Epithelial cell of proximal tubule (primary cell): Measurements from ENCODE around the gene DNAAF5. TPM values are rescaled to one million over a fixed set of nuclear protein-coding genes. Genes with fewer than 3 reads are reported as not detected.

ENCODE experiments used
- DNase-seq: peaks from one replicate; pipeline ENCODE4 v3.0.0-alpha.2; 2011; ENCODE audit warnings: low read depth
- H3K4me3 ChIP-seq: 2 replicates; pipeline ENCODE4 v1.5.1; 2011; ENCODE audit warnings: low read depth, mild to moderate bottlenecking, low read length
- total RNA-seq: library from RNA; depleted of rRNA; stranded (reverse); fragments of >200 nt; gene quantifications from 2 replicates; pipeline ENCODE4 v1.2.3, GENCODE V29; 2015
- TF ChIP-seq, protein P1 (sequence below): conservative IDR thresholded peaks from 2 replicates; pipeline ENCODE4 v1.5.1; 2012; ENCODE audit warnings: low read depth, mild to moderate bottlenecking, low read length

The DNAAF5 gene
- total RNA-seq, 1 donor from 2014 or later = 64.1 TPM

- H3K4me3 ChIP-seq = no peak overlapping the region
- TF ChIP-seq, protein P1, sequence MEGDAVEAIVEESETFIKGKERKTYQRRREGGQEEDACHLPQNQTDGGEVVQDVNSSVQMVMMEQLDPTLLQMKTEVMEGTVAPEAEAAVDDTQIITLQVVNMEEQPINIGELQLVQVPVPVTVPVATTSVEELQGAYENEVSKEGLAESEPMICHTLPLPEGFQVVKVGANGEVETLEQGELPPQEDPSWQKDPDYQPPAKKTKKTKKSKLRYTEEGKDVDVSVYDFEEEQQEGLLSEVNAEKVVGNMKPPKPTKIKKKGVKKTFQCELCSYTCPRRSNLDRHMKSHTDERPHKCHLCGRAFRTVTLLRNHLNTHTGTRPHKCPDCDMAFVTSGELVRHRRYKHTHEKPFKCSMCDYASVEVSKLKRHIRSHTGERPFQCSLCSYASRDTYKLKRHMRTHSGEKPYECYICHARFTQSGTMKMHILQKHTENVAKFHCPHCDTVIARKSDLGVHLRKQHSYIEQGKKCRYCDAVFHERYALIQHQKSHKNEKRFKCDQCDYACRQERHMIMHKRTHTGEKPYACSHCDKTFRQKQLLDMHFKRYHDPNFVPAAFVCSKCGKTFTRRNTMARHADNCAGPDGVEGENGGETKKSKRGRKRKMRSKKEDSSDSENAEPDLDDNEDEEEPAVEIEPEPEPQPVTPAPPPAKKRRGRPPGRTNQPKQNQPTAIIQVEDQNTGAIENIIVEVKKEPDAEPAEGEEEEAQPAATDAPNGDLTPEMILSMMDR = no peak
- no peak for DNase-seq
Measured at GRCh38 chr7:738241-738640, 11.7 kb downstream of the DNAAF5 start.

DNA sequence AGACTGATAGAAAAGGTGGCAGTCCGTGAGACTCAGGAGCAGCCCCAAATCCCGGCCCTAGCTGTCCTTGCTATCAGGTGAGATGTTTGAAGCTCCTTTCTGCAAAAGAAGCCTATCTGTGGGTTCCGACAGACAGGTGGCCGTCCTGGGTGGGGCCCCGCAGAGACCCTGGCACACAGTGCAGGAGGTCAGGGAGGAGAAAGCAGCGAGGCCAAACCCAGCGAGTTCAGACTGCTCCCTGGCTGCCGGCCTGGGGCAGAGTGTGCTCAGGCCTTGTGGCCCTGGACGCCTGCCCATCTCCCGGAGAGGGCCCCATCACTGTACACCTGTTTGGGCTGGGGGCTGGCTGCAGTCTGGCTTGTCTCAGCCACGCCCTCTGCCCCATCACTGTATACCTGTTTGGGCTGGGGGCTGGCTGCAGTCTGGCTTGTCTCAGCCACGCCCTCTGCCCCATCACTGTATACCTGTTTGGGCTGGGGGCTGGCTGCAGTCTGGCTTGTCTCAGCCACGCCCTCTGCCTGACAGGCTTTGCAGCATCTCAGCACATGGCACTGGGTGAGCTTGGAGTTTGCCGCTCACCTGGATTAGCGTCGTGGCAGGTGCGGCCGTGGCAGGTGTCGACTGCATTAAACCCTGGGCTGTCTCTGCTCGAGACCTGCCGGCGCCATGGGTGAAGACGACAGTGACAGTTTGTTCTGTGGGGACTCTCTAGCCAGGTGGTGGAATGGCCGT is 12.4 kb downstream of the DNAAF5 start:
- no peak overlapping the region for H3K4me3 ChIP-seq
- no peak for DNase-seq
- TF ChIP-seq, protein P1 = no peak

GRCh38 chr7:739455-739982 is 13.0 kb downstream of the DNAAF5 start:
- no peak overlapping the region for H3K4me3 ChIP-seq
- no peak for DNase-seq
- TF ChIP-seq, protein P1 = no peak

DNA sequence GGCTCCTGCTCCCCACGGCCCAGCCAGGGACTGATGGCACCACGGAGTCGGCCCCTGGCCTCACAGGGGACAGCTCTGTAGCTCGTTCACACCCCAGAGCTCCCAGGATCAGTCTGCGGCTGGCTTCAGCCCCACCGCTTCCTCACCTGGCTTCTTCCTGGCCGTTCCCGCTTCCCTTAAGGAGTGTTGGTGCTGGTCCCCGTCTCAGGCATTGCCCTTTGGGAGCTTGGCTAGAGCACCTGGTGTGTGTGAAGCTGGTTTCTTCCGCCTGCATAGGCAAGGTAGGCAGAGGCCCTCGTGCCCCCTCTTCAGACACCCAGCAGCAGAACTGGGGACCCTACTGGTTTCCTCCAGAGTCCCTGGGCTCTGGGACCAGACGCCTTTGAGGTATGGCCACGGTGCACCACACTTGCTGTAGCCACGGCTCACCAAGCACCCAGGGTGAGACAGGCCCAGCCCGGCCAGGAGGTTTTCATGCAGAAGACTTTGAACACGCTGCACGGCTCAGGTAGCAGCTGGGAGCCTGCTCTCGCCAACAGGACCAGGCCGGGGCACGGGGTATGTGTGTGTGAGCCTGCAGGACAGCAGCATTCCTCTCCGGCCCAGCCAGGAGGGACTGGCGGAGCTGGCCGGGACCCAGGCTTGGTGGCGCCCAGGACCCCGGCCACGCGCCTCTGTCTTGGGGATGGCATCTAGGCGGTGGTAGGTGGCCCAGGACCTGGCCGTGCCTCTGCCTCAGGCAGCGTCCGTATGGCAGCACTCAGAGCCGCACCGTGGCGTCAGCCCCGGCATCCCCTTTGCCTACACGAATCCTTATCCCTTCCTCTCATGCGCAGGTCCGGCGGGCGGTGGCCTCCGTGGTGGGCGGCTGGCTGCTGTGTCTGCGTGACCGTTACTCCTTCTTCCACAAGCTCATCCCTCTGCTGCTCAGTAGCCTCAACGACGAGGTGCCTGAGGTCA is 13.8 kb downstream of the DNAAF5 start:
- DNase-seq = no peak
- TF ChIP-seq, protein P1 = no peak
- H3K4me3 ChIP-seq = no peak overlapping the region

- no peak overlapping the region for H3K4me3 ChIP-seq
- TF ChIP-seq, protein P1 = no peak
- DNase-seq = no peak
Measured at GRCh38 chr7:741191-741671, 14.7 kb downstream of the DNAAF5 start.

DNA sequence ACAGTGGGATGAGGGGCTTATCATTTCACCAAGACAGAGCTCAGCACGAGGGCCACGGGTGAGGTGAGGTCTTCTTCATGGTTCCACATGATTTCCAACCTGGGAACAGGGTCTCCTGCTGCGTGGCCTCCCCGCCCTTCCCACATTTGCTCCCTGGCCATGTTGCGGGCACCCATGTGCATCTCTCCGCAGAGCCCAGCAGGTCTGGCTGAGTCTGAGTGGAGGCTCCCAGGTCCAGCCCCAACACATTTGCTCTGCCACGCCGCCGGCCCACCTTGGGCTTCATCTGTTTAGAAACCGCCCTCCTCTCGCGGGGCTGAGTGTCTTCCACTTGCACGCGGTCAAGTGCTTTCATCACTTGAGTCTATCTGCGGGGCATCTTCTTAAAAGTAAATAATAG is 15.4 kb downstream of the DNAAF5 start:
- TF ChIP-seq, protein P1 = no peak
- H3K4me3 ChIP-seq = no peak overlapping the region
- no peak for DNase-seq
